HuH-7.5 (cell line): ENCODE measurements around the gene ARFGEF3.
"Not testable (repeated sequence)": the region's sequence is repeated elsewhere in the genome, so short reads cannot be mapped to it uniquely, and the experiment has no call there.

ENCODE experiments used
- DNase-seq: peaks from one replicate; pipeline ENCODE4 v3.0.0; 2011; ENCODE audit warnings: low spot score

Gene ARFGEF3, protein sequence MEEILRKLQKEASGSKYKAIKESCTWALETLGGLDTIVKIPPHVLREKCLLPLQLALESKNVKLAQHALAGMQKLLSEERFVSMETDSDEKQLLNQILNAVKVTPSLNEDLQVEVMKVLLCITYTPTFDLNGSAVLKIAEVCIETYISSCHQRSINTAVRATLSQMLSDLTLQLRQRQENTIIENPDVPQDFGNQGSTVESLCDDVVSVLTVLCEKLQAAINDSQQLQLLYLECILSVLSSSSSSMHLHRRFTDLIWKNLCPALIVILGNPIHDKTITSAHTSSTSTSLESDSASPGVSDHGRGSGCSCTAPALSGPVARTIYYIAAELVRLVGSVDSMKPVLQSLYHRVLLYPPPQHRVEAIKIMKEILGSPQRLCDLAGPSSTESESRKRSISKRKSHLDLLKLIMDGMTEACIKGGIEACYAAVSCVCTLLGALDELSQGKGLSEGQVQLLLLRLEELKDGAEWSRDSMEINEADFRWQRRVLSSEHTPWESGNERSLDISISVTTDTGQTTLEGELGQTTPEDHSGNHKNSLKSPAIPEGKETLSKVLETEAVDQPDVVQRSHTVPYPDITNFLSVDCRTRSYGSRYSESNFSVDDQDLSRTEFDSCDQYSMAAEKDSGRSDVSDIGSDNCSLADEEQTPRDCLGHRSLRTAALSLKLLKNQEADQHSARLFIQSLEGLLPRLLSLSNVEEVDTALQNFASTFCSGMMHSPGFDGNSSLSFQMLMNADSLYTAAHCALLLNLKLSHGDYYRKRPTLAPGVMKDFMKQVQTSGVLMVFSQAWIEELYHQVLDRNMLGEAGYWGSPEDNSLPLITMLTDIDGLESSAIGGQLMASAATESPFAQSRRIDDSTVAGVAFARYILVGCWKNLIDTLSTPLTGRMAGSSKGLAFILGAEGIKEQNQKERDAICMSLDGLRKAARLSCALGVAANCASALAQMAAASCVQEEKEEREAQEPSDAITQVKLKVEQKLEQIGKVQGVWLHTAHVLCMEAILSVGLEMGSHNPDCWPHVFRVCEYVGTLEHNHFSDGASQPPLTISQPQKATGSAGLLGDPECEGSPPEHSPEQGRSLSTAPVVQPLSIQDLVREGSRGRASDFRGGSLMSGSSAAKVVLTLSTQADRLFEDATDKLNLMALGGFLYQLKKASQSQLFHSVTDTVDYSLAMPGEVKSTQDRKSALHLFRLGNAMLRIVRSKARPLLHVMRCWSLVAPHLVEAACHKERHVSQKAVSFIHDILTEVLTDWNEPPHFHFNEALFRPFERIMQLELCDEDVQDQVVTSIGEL (N-terminal part only)

DNA sequence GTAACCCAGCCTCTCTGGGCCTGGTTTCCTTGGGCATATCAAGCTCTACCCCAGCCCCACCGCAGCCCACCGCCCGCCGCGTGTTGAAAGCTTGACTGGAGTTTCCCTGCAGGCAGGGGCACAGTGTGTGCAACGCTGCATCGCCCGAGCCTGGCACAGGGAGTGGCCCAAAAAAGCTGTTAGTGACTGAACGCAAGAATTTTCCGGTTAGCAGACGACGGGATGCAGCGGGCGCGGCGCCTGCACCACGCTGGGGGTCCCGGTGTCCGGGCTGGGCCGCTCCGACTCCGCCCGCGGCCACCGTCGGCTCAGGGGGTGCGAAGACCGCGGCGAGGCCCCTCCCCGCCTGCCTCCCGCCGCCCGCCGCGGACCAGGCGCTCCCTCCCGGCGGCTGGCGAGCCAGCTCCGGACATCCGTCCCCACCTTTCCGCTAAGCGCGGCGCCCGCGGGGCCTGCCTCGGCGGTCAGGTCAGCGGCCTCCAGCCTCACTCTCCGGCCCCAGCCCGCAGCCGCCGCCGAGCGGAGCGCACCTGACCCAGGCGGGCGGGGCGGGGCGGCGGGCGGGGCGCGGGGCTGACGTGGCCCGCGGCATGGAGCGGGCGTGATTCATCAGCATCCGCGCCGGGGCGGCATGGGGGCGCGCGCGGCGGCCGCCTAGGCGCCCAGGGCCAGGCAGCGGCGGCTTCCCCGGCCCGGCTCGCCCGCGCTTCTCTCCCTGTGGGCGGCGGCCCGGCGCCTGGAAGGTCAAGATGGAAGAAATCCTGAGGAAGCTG, at the start of gene ARFGEF3:
ARFGEF3 (plus strand) TSS at position 602 of the 773 bp plus-strand sequence; CDS start at position 750, 148 bp downstream.
- DNase-seq, result peak; percentile 76

DNA sequence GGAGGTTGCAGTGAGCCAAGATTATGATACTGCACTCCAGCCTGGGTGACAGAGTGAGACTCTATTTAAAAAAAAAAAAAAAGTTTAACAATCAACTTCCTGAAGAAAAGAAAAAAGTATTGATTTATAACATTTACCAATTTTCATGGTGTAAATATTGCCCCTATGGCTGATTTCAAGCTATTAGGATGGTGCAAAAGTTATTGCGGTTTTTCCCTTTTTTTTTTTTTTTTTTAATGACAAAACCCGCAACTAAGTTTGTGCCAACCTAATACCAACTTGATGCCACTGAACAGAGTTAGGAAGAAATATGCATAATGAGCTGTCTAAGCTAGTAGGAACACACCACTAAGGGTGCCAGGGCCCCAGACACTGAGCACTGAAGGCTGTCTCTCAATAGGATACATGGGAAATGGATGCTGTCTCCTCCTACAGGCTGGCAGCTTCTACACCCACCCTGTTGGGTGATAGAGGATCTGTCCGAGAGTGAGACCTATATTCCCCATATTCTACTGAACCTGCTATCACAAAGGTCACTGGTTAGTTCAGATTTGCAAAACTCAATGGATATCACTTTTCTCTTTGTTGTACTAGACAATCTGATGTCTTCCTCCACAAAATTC, 48.0 kb upstream of the ARFGEF3 start:
- no peak for DNase-seq

DNA sequence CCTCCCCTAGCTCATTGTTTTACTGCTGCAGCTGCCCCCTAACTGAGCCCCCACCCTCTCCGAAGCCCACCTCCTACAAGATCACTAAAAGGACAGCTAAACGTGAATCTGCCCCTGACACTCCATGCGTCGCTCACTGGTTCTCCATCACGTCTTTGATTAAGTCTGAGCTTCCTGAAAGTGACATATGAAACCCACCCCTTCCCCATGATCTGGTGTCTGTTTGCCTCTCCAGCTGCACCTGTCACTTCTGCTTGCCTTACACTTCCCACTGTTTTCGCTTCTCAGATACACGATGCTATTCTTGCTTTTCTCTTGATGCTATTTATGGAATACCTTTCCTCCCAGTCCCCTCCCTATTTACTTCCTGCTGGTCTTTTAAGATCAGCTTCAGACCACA, 46.5 kb upstream of the ARFGEF3 start:
- no peak for DNase-seq

DNA sequence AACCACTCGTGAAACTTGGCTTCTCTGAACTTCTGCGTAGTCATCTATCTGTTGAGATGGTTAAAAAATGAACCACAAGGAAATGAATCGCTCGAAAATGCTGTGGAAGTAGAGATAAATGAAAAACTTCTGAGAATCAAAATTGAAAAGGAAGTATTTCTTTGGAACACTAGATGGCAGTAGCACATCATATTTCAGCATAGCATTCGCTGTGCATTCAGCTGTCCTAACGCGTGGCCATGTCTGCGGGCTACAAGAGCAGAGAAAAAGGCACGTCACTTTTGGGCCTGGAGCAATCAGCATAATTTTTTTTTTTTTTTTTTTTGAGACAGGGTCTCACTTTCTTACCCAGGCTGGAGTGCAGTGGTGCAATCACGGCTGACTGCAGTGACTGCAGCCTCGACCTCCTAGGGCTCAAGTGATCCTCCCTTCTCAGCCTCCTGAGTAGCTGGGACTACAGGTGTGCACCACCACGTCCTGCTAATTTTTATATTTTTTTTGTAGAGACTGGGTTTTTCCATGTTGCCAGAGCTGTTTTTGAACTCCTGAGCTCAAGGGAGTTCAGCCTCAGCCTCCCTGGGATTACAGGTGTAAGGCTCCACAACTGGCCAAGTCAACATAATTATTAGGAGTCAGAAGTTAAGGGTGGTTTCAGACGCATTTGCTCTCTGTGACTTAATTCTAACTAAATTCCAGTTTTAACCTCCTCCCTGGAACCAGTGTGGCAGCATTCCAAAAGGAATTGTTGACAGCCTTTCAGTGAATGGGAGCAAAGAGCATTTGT, 45.7 kb upstream of the ARFGEF3 start:
- peak; percentile 38 for DNase-seq

DNA sequence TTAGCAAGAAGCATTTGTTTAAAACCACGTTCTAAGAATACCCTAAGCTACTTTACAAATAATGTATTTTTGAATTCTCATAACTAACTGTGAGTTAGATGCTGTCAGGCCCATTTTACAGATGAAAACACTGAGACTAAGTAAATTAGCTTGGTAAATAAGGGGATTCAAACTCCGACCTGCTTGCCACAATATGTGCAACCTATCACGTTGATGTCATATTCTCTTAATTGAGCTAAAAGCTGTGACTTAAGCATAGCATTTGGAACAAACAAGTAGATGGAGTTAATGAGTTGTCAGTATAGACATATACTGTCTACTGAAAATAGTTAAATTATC, 45.1 kb upstream of the ARFGEF3 start:
- no peak for DNase-seq

DNA sequence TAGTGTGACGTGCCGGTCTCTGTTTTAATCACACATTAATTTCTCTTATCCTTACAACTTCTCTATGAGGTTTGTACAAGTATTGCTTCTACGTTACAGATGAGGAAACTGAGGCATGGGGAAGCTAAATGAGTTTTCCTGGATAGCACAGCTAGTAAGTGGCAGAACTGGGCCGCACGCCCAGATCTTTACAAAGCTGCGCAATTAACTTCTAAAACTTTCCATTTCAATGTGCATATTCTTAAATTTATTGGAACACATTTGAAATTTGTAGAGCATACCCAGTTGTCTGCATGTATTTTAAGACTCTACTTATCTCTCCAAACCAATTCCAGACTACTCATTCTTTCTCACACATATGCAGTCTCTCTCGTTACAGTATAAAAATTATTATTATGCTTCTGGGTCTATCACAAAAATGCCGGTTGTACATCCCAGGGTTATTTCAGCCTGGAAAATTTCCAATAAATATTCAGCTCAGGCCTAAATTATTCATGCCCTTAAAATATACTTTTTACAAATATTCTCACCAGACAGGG, 44.3 kb upstream of the ARFGEF3 start:
- DNase-seq, result no peak

DNA sequence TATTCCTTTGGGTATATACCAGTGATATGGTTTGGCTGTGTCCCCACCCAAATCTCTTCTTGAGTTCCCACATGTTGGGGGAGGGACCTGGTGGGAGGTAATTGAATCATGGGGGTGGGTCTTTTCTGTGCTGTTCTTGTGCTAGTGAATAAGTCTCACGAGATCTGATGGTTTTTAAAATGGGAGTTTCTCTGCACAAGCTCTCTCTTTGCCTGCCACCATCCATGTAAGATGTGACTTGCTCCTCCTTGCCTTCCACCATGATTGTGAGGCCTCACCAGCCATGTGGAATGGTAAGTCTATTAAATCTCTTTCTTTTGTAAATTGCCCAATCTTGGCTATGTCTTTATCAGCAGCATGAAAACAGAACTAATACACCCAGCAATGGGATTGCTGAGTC, 42.5 kb upstream of the ARFGEF3 start:
- not testable (repeated sequence) for DNase-seq

DNA sequence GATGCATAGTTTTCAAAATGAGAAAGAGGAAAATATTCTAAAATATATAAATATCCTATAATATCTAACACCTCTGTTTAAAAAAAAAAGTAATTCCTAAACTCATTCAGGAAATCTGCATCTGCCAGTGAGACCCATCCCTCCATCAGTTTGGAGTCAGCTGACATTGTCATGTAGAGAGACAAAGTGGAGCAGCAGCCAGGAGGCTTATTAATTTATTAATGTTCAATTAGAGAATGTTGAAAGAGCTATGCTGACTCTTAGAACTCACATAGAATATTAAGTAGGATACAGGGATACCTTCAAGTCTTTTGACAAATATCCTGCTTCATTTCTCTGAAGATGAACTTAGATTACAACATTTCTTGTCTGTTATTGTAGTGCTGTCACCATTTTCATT, 41.8 kb upstream of the ARFGEF3 start:
- no peak for DNase-seq

DNA sequence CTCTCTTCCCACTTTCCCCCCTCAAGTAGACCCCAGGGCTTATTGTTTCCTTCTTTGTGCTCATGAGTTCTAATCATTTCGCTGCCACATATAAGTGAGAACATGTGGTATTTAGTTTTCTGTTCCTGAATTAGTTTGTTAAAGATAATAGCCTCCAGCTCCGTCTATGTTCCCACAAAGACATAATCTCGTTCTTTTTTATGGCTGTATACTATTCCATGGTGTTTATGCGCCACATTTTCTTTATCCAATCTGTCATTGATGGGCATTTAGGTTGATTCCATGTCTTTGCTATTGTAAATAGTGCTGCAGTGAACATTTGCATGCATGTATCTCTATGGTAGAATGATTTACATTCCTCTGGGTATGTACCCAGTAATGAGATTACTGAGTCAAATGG, 37.6 kb upstream of the ARFGEF3 start:
- no peak for DNase-seq

DNA sequence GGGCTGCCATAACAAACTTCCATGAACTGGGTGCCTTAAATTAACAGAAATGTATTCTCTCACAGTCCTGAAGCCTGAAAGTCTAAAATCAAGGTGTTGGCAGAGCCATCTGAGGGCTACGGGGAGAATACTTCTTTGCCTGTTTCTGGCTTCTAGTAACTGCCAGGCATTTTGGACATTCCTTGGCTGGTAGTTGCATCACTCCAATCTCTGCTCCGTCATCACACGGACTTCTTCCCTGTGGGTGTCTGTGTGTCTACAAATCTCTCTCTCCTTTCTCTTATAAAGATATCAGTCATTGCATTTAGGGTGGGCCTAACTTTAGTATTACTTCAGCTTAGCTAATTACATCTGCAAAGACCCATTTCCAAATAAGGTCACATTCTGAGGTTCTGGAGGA, 33.6 kb upstream of the ARFGEF3 start:
- DNase-seq, result no peak

DNA sequence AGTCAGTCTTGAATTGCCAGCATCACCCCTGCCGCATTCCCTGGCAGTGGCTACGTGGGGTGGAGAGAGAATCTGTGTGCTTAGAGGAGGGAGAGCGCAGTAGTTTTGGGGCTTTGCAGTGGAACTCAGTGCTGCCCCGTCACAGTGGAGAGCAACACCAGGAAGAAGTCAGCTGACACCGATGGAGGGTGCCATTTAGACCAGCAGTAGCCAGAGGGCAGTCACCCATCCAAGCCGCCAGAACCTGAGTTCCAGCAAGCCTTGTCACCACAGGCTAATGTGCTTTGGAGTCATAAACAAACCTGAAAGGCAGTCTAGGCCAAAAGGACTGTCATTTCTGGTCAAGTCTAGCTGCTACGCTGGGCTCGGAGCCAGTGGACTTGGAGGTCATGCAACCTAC, 32.5 kb upstream of the ARFGEF3 start:
- DNase-seq, result no peak

DNA sequence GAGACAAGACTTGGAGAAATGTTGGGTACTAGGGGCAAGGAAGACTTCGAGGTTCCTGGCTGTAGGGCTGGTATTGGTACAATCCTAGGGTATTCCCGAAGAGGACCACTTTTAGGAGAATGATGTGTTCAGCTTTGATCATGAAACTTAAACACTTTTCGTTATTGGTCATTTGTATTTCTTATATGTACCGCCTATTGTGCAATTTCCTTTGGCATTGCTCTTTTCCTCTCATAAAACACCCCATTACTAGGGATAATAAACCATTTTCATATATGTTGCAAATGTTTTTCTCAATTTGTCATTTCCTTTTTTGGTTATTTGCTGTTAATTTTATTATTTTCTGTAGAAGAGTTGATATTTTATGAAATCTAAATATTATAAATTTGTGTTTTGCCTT, 18.9 kb upstream of the ARFGEF3 start:
- DNase-seq, result no peak

DNA sequence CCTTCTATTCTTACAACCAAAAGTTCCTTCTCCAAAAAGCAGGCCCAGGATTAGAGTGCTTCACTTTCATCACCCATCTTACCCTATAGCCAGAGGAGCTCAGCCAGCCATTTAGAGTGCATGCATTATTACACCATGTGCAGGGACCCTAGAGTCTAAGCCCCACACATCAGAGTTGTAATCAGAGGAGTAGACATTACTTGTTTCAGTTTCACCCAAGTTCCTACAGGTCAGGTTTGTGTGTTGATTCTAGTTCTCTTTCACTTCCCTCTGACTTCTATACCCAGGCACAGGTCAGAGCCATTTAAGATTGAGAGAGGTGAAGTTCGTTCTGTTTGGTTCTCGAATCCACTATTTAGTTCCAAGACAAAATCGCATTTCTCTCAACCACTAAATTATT, 16.3 kb upstream of the ARFGEF3 start:
- no peak for DNase-seq

DNA sequence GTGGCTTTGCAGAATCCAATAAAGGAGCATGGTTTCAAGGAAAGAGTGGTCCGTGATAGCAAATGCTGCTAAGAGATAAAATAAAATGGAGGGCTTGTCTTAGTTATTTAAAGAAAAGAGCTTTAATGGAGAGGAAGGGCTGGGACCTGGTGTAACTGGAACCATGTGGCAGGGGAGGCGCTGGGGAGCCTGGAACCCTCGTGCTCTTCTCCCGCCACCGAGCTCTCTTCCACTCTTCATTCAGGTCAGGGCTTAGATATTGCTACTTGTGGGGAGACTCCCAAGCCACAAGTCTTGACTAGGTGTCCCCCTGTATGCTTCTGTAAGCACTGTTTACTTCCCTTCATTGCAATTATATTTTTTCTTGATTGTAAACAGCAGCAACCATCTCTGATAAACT, 15.2 kb upstream of the ARFGEF3 start:
- DNase-seq, result no peak

DNA sequence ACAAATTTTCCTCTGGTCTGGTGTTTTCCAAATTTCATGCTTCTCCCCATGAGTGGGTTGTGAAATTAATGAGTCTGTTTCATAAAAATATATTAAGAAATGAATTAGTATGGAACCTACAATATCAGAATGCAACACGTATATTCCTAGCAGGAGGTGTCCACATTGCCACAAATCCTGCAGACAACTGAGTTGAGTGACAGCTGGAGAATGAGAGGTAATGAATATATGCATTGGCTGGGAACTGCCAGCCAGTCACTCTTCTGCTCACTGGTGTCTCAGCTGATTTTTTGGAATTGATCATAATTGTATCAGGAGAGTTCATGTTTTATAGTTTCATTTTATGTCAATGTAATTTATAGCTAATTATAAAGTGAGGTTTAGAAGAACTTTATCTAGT, 6.3 kb upstream of the ARFGEF3 start:
- DNase-seq, result no peak

DNA sequence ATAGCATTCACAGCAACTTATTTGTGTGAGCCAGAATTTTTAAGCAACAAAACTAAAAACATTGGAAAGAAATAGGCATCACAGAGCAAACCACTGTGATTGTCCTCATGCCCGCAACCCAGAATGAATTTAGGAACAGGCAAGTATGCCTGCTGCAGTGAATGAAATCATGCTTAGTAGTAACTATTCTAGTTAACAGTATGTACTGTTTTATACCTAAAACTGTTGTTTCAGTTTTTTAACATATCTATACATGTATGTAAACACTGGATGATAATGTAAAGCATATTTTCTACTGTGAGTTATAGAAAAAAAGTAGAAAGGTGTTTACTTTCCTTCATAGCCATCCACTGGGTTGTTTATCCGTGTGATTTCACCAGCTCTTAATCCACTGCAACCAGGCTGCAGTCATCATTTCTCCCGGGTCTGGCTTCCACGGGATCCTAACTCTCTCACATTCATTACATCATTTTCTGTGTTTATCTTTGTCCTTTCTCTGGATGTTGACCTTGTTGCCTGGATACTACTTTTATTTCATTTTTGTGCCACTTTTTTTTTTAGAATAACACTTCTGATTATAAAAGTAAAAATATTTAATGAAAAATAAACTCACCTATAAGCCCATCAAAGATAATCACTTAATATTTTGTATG, 3.6 kb upstream of the ARFGEF3 start:
- DNase-seq, result peak; percentile 51

DNA sequence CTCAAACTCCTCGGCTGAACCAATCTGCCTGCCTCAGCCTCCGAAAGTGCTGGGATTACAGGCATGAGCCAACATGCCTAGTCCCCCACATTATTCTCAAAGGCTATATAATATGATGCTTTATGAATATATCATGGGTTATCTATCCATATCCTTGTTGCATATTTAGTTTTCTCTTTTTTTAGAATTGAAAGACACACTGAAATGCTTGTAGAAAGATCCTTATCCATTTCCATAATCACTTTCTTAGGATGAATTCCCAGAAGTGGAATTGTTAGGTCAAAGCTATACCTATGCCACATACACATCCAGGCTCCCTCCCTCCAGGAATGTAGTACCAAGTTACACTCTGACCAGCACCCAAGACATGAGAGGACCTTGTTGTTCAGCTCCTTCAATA, 2.5 kb upstream of the ARFGEF3 start:
- DNase-seq, result no peak

DNA sequence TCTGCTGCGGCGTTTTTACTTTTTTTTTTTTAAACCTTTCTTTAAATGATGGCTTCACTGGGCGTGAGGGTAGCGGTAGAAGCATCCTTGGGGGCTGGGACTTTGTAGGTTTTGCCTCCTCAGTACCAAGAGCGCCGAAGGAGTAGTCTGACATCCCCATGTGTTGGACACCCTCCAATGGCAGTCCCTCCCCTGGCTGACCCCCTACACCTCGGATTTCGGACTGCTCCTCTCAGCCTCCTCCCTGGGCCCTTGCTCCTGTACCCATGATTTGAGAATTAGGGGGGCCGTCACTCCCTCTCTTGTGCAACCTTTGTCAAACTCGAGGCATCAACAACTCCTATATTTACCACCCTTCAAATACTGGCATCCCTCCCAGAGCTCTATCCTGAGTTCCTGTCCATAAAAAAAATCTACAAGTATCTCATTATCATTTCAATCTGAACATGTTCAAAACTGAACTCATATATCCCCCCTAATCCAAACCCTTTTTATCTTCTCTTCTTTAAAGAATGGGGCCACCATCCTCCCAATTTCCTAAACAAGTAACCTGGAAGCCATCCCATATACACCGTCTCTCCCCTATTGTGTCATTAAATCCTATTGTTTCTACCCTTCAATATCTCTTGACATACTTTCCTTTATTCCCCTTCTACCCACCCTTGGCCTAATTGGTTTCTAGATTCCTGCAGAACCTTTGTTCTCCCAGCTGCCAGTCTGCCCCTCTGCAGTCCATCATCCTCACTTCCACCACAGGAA, 1.2 kb upstream of the ARFGEF3 start:
- peak; percentile 36 for DNase-seq

DNA sequence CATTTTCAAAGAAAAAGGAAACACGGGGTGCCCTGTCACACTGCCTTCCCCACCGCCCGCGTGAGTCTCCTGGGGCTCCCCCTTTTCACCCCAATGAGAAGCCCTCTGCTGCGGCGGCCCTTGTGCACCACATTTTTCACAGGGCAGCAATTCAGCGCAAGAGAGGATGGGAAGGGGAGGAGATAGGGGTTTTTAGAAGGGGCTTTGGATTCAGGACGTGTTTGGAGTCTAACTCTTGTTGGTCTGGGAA, 726 bp upstream of the ARFGEF3 start:
- DNase-seq, result no peak
